Mesenchymal stem cell (in vitro differentiated cells and primary cell): ENCODE results near the gene NAALADL2.

Experiments used
- DNase-seq: peaks from one replicate; pipeline ENCODE4 v3.0.0-alpha.2; 2013
- H2AFZ ChIP-seq: one replicate; pipeline ENCODE4 v1.6.1; 2013; ENCODE audit warnings: low read depth, mild to moderate bottlenecking, control low read depth, inconsistent platforms, low read length, moderate library complexity
- H2AK5ac ChIP-seq: 2 replicates; pipeline ENCODE4 v1.6.1; 2013; ENCODE audit warnings: low read length, moderate library complexity, mild to moderate bottlenecking, inconsistent platforms; ENCODE audit not compliant: severe bottlenecking
- H2BK120ac ChIP-seq: one replicate; pipeline ENCODE4 v1.6.1; 2013; ENCODE audit warnings: low read depth, mild to moderate bottlenecking, inconsistent platforms, low read length, moderate library complexity
- H2BK12ac ChIP-seq, 2 experiments: one replicate each; pipeline ENCODE4 v1.6.1; 2013; ENCODE audit warnings: inconsistent platforms in 2 of 2, low read length in 2 of 2, mild to moderate bottlenecking in 2 of 2, moderate library complexity in 2 of 2, control low read depth in 1 of 2
- H2BK15ac ChIP-seq: one replicate; pipeline ENCODE4 v1.6.1; 2013; ENCODE audit warnings: mild to moderate bottlenecking, low read depth, inconsistent platforms; ENCODE audit not compliant: poor library complexity, severe bottlenecking
- H2BK5ac ChIP-seq: 2 replicates; pipeline ENCODE4 v1.6.1; 2013; ENCODE audit warnings: low read depth, mild to moderate bottlenecking, low read length, control low read depth, inconsistent platforms; ENCODE audit not compliant: poor library complexity, severe bottlenecking
- H3K14ac ChIP-seq, 2 experiments: one replicate each; pipeline ENCODE4 v1.6.1; 2013; ENCODE audit warnings: inconsistent platforms in 2 of 2, low read length in 2 of 2, control low read depth in 1 of 2, mild to moderate bottlenecking in 1 of 2, moderate library complexity in 1 of 2
- H3K18ac ChIP-seq, 2 experiments: one replicate each; pipeline ENCODE4 v1.6.1; 2013; ENCODE audit warnings: inconsistent platforms in 2 of 2, low read length in 2 of 2, control low read depth in 1 of 2, low read depth in 1 of 2, mild to moderate bottlenecking in 1 of 2
- H3K23ac ChIP-seq, 2 experiments: one replicate each; pipeline ENCODE4 v1.6.1; 2013; ENCODE audit warnings: inconsistent platforms in 2 of 2, low read length in 2 of 2, mild to moderate bottlenecking in 2 of 2, moderate library complexity in 2 of 2, control low read depth in 1 of 2
- H3K27ac ChIP-seq: 2 replicates; pipeline ENCODE4 v1.5.1; 2013; ENCODE audit warnings: mild to moderate bottlenecking, moderate library complexity, low read length, control low read depth, inconsistent platforms; ENCODE audit not compliant: poor library complexity, severe bottlenecking
- H3K27me3 ChIP-seq, 2 experiments: 2 replicates each; pipeline versions ENCODE4 v1.6.1 to v1.7.0; 2013; ENCODE audit warnings: low read length in 2 of 2, mild to moderate bottlenecking in 2 of 2, moderate library complexity in 2 of 2, control low read depth in 1 of 2, inconsistent platforms in 1 of 2; ENCODE audit not compliant: control insufficient read depth in 1 of 2, insufficient read depth in 1 of 2
- H3K36me3 ChIP-seq, 2 experiments: 2 replicates each; pipeline versions ENCODE4 v1.6.1 to v1.7.0; 2013; ENCODE audit warnings: low read length in 2 of 2, control low read depth in 1 of 2, inconsistent platforms in 1 of 2, low read depth in 1 of 2, mild to moderate bottlenecking in 1 of 2; ENCODE audit not compliant: insufficient read depth in 2 of 2, control insufficient read depth in 1 of 2
- H3K4ac ChIP-seq, 2 experiments: one replicate each; pipeline ENCODE4 v1.6.1; 2013; ENCODE audit warnings: inconsistent platforms in 2 of 2, low read length in 2 of 2, mild to moderate bottlenecking in 2 of 2, moderate library complexity in 2 of 2, control low read depth in 1 of 2, low read depth in 1 of 2
- H3K4me1 ChIP-seq: 2 replicates; pipeline ENCODE4 v1.6.1; 2013; ENCODE audit warnings: low read depth, low read length, control low read depth; ENCODE audit not compliant: control insufficient read depth, insufficient read depth
- H3K4me2 ChIP-seq: 2 replicates; pipeline ENCODE4 v1.6.1; 2013; ENCODE audit warnings: low read length, mild to moderate bottlenecking, inconsistent platforms; ENCODE audit not compliant: poor library complexity, severe bottlenecking
- H3K4me3 ChIP-seq, 2 experiments: 2 replicates each; pipeline versions ENCODE4 v1.5.1 to v1.7.0; 2013; ENCODE audit warnings: low read length in 2 of 2, mild to moderate bottlenecking in 2 of 2, control low read depth in 1 of 2, low read depth in 1 of 2; ENCODE audit not compliant: insufficient read depth in 1 of 2
- H3K79me1 ChIP-seq: replicated peaks from 2 replicates; pipeline ENCODE4 v1.6.1; 2013; ENCODE audit warnings: mild to moderate bottlenecking, control low read depth, low read length, inconsistent platforms; ENCODE audit not compliant: poor library complexity, severe bottlenecking
- H3K9ac ChIP-seq: 2 replicates; pipeline ENCODE4 v1.7.0; 2013; ENCODE audit warnings: mild to moderate bottlenecking, low read length, moderate library complexity
- H3K9me3 ChIP-seq: 2 replicates; pipeline ENCODE4 v1.7.0; 2013; ENCODE audit warnings: mild to moderate bottlenecking, low read length; ENCODE audit not compliant: control insufficient read depth
- H4K8ac ChIP-seq: one replicate; pipeline ENCODE4 v1.6.1; 2013; ENCODE audit warnings: inconsistent platforms, mild to moderate bottlenecking, low read length, moderate library complexity
- H4K91ac ChIP-seq: one replicate; pipeline ENCODE4 v1.6.1; 2013; ENCODE audit warnings: mild to moderate bottlenecking, low read length, inconsistent platforms
- WGBS: methylation state at CpG from one replicate; pipeline ENCODE4 v1.1.7; 2013; ENCODE audit warnings: mixed read lengths; 5-methylcytosine and 5-hydroxymethylcytosine counted together

Gene NAALADL2

DNA sequence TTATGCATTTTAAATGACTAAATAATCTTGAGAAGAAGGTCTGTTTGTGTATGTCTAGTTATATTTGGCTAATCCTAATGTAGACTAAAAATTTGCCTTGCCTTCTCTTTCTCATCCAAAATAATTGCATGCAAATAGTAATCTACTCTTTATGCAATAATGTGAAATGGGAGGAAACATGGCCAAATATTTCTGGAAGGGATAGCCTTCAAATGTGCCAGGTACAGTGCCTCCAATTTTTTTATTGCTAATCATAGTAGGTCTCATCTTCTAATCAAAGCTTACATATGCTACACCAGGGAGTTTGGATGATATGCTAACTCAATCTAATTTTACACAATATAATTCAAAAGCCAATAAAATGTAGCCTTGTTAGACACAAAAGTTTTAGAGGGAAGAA, 911.3 kb downstream of the NAALADL2 start:
- H3K18ac ChIP-seq = no peak overlapping the region
- no peak overlapping the region for H3K14ac ChIP-seq
- no peaks in the 10 kb centered on the region for H3K79me1 ChIP-seq
- H2BK12ac ChIP-seq = no peak overlapping the region
- H3K9me3 ChIP-seq = no peaks in the 10 kb centered on the region
- no peaks in the 10 kb centered on the region for H3K4me1 ChIP-seq
- H3K4me3 ChIP-seq = no peak overlapping the region
- H2BK15ac ChIP-seq = no peak overlapping the region
- H3K23ac ChIP-seq = no peak overlapping the region
- H3K4me2 ChIP-seq = no peak overlapping the region
- H2AFZ ChIP-seq = no peak overlapping the region
- H2BK120ac ChIP-seq = no peak overlapping the region
- H3K27ac ChIP-seq = no peak overlapping the region
- H3K4ac ChIP-seq = no peak overlapping the region
- H2BK5ac ChIP-seq = no peak overlapping the region
- no peak overlapping the region for H3K9ac ChIP-seq
- no peak overlapping the region for H2AK5ac ChIP-seq
- H4K8ac ChIP-seq = no peak overlapping the region
- DNase-seq = no peak
- H3K27me3 ChIP-seq = no peaks in the 10 kb centered on the region
- H3K36me3 ChIP-seq = no peaks in the 10 kb centered on the region
- no peak overlapping the region for H4K91ac ChIP-seq

DNA sequence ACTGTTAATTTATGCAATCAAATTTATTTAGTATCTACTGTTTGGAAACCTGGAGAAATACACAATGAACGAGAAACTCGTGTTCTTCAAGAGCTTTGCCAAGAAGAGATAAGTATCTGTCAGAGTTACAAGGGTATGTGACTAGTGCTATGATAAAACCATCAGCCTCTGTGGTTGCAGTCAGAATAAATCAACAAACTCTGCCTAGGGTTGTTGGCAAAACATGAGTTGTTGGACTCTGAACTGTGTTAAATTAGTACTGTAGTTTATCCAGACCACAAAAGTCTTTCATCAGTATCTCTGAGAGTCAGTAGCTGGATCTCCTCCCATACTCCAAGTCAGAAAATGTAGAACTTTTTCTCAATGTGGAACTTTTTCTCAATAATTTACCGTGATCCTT, 918.4 kb downstream of the NAALADL2 start:
- no peaks in the 10 kb centered on the region for H3K9me3 ChIP-seq
- H3K4me1 ChIP-seq = no peaks in the 10 kb centered on the region
- H2BK5ac ChIP-seq = no peak overlapping the region
- H4K8ac ChIP-seq = no peak overlapping the region
- no peak overlapping the region for H3K14ac ChIP-seq
- H3K4ac ChIP-seq = no peak overlapping the region
- no peak overlapping the region for H4K91ac ChIP-seq
- no peaks in the 10 kb centered on the region for H3K27me3 ChIP-seq
- H2BK120ac ChIP-seq = no peak overlapping the region
- no peaks in the 10 kb centered on the region for H3K79me1 ChIP-seq
- H2AK5ac ChIP-seq = no peak overlapping the region
- no peak overlapping the region for H3K4me2 ChIP-seq
- no peak overlapping the region for H3K9ac ChIP-seq
- H3K4me3 ChIP-seq = no peak overlapping the region
- no peak overlapping the region for H2AFZ ChIP-seq
- 57% methylated on average over 3 of the region's 3 CpGs for WGBS
- H3K23ac ChIP-seq = no peak overlapping the region
- no peak overlapping the region for H2BK15ac ChIP-seq
- H3K27ac ChIP-seq = no peak overlapping the region
- no peak overlapping the region for H3K18ac ChIP-seq
- no peak overlapping the region for H2BK12ac ChIP-seq
- DNase-seq = peak; percentile 38
- H3K36me3 ChIP-seq = no peaks in the 10 kb centered on the region

DNA sequence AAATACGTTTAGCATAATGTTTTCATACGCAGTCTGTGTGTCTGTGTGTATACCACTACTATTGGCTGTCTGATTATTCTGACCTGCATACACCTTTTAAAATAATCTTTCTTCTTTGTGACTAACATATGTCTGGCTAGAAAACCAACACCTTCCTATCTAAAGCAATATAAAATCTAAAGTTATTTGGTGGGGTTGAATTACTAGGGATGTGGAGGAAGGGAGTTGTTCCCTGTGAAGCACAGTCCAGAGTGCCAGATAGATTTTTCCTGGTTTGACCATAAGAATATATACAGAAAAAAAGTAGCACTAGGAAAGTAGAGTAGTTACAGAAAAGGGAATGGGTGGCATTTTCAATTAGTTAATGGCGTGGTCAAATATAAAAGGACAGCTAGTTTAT, 918.8 kb downstream of the NAALADL2 start:
- H2AFZ ChIP-seq = no peak overlapping the region
- H3K23ac ChIP-seq = no peak overlapping the region
- no peak overlapping the region for H3K4me2 ChIP-seq
- H3K4ac ChIP-seq = peak overlapping the region in 1 of 2 experiments; percentile 11
- no peak overlapping the region for H2BK15ac ChIP-seq
- no peak overlapping the region for H4K8ac ChIP-seq
- H3K9ac ChIP-seq = no peak overlapping the region
- no peak overlapping the region for H3K18ac ChIP-seq
- no peaks in the 10 kb centered on the region for H3K27me3 ChIP-seq
- H3K14ac ChIP-seq = no peak overlapping the region
- H2BK120ac ChIP-seq = no peak overlapping the region
- no peaks in the 10 kb centered on the region for H3K79me1 ChIP-seq
- no peaks in the 10 kb centered on the region for H3K4me1 ChIP-seq
- DNase-seq = no peak
- 91% methylated on average over 1 of the region's 3 CpGs for WGBS
- no peak overlapping the region for H2BK5ac ChIP-seq
- H3K27ac ChIP-seq = no peak overlapping the region
- no peak overlapping the region for H3K4me3 ChIP-seq
- H3K9me3 ChIP-seq = no peaks in the 10 kb centered on the region
- no peaks in the 10 kb centered on the region for H3K36me3 ChIP-seq
- no peak overlapping the region for H2AK5ac ChIP-seq
- H2BK12ac ChIP-seq = no peak overlapping the region
- no peak overlapping the region for H4K91ac ChIP-seq

GRCh38 chr3:175778994-175779393, 919.9 kb downstream of the NAALADL2 start:
- 73% methylated on average over 1 of the region's 1 CpG for WGBS

More at GRCh38 chr3:175778994-175779393, 919.9 kb downstream of the NAALADL2 start:
- H3K18ac ChIP-seq = no peak overlapping the region
- no peak overlapping the region for H3K4ac ChIP-seq
- no peak overlapping the region for H4K91ac ChIP-seq
- H2BK15ac ChIP-seq = no peak overlapping the region
- H3K27ac ChIP-seq = no peak overlapping the region
- H3K14ac ChIP-seq = no peak overlapping the region
- H2BK12ac ChIP-seq = no peak overlapping the region
- no peaks in the 10 kb centered on the region for H3K4me1 ChIP-seq
- H3K23ac ChIP-seq = no peak overlapping the region
- H3K36me3 ChIP-seq = no peaks in the 10 kb centered on the region
- H2BK120ac ChIP-seq = no peak overlapping the region
- H4K8ac ChIP-seq = no peak overlapping the region
- no peak overlapping the region for H2AFZ ChIP-seq
- no peaks in the 10 kb centered on the region for H3K9me3 ChIP-seq
- no peaks in the 10 kb centered on the region for H3K79me1 ChIP-seq
- no peak overlapping the region for H2BK5ac ChIP-seq
- DNase-seq = no peak
- H3K4me2 ChIP-seq = no peak overlapping the region
- no peak overlapping the region for H3K4me3 ChIP-seq
- no peak overlapping the region for H3K9ac ChIP-seq
- no peak overlapping the region for H2AK5ac ChIP-seq
- H3K27me3 ChIP-seq = no peaks in the 10 kb centered on the region
